ENCODE data around the gene SRPK2. TPM values are rescaled to one million over a fixed set of nuclear protein-coding genes. Genes with fewer than 3 reads are reported as not detected.

Gene SRPK2
- total and polyA plus RNA-seq, 2 of the 8 experiments (the other 6 are each of a cell fraction or from before 2014, with no cell fraction given) = 10.0 to 47.1 TPM

GRCh38 chr7:105086850-105087249 is 301.9 kb downstream of the SRPK2 start (continued):
- TF ChIP-seq ATF2 (IDR thresholded peaks at IDR 0.05; ENCODE audit: low read length) (no peak), BACH1 (IDR thresholded peaks at IDR 0.05; ENCODE audit: low read length) (no peak), KDM5A (IDR thresholded peaks at IDR 0.05; ENCODE audit: low read length) (no peak), CHD2 (IDR thresholded peaks at IDR 0.05; ENCODE audit: low read length) (no peak), CBX5 (IDR thresholded peaks at IDR 0.05; ENCODE audit: low read depth, low read length) (no peak), EP300 (IDR thresholded peaks at IDR 0.05; ENCODE audit: borderline replicate concordance in 1 of 2, low read depth in 2 of 2, low read length in 2 of 2) (no peak), PHF8 (conservative IDR thresholded peaks at IDR 0.05; ENCODE audit: low read depth, low read length) (no peak), TAF1 (IDR thresholded peaks at IDR 0.05; ENCODE audit: low read depth, low read length) (no peak), SIRT6 (IDR thresholded peaks at IDR 0.05; ENCODE audit: low read length) (no peak), CREB1 (IDR thresholded peaks at IDR 0.05) (no peak), JUN (IDR thresholded peaks at IDR 0.05; ENCODE audit: low read depth, low read length) (no peak)
